Neural cell (in vitro differentiated cells): Measurements from ENCODE around the gene TMX1. TPM values are rescaled to one million over a fixed set of nuclear protein-coding genes. Genes with fewer than 3 reads are reported as not detected.

ENCODE experiments used
- H2AFZ ChIP-seq: fragments of 200-600, 300-800 bp; sonication (generic), shearing (Covaris generic); 2 replicates; pipeline ENCODE4 v1.6.0; 2014; ENCODE audit warnings: low read depth, mild to moderate bottlenecking, antibody characterized with exemption, low read length, moderate library complexity
- H3F3A ChIP-seq: fragments of 200-600 bp; shearing (Covaris generic); 2 replicates; pipeline ENCODE4 v1.6.1; 2016; ENCODE audit warnings: mild to moderate bottlenecking, moderate library complexity, mixed read lengths, antibody characterized with exemption, low read length; ENCODE audit not compliant: insufficient read depth, poor library complexity, severe bottlenecking
- H3K27ac ChIP-seq: fragments of 200-600, 300-800 bp; sonication (generic), shearing (Covaris generic); 2 replicates; pipeline ENCODE4 v1.5.1; 2014; ENCODE audit warnings: mild to moderate bottlenecking, low read length, moderate library complexity
- H3K27me3 ChIP-seq: fragments of 300-800, 200-600 bp; sonication (generic), shearing (Covaris generic); 2 replicates; pipeline ENCODE4 v1.6.0; 2014; ENCODE audit warnings: mild to moderate bottlenecking, low read depth, low read length, moderate library complexity; ENCODE audit not compliant: insufficient read depth
- H3K36me3 ChIP-seq: fragments of 300-800, 200-600 bp; sonication (generic), shearing (Covaris generic); 2 replicates; pipeline ENCODE4 v1.5.1; 2014; ENCODE audit warnings: mild to moderate bottlenecking, antibody characterized with exemption, low read length, moderate library complexity; ENCODE audit not compliant: insufficient read depth
- H3K4me2 ChIP-seq: fragments of 300-800, 200-600 bp; sonication (generic), shearing (Covaris generic); 2 replicates; pipeline ENCODE4 v1.6.0; 2014; ENCODE audit warnings: mild to moderate bottlenecking, low read length
- H3K4me3 ChIP-seq: fragments of 300-800, 200-600 bp; sonication (generic), shearing (Covaris generic); 2 replicates; pipeline ENCODE4 v1.5.1; 2014; ENCODE audit warnings: mild to moderate bottlenecking, low read length, moderate library complexity
- H3K79me2 ChIP-seq: fragments of 200-600 bp; shearing (Covaris generic); replicated peaks from 2 replicates; pipeline ENCODE4 v1.6.0; 2014; ENCODE audit warnings: mild to moderate bottlenecking, low read length, moderate library complexity; ENCODE audit not compliant: insufficient read depth
- H3K9ac ChIP-seq: fragments of 300-800, 200-600 bp; sonication (generic), shearing (Covaris generic); 2 replicates; pipeline ENCODE4 v1.6.1; 2016; ENCODE audit warnings: mild to moderate bottlenecking, low read length, mixed read lengths
- H3K9me2 ChIP-seq: fragments of 200-600 bp; shearing (Covaris generic); 2 replicates; pipeline ENCODE4 v1.6.1; 2016; ENCODE audit warnings: mild to moderate bottlenecking, low read length, mixed read lengths; ENCODE audit not compliant: insufficient read depth
- H3K9me3 ChIP-seq: fragments of 200-600, 300-800 bp; sonication (generic), shearing (Covaris generic); 2 replicates; pipeline ENCODE4 v1.6.1; 2016; ENCODE audit warnings: mild to moderate bottlenecking, mixed run types, low read length, moderate library complexity, mixed read lengths
- H4K20me1 ChIP-seq: fragments of 200-600 bp; shearing (Covaris generic); 2 replicates; pipeline ENCODE4 v1.6.1; 2016; ENCODE audit warnings: mild to moderate bottlenecking, mixed run types; ENCODE audit not compliant: insufficient read depth
- CTCF ChIP-seq: fragments of 450-650 bp; IDR thresholded peaks from 2 replicates; pipeline ENCODE4 v1.5.1; 2014; ENCODE audit warnings: antibody characterized with exemption, mild to moderate bottlenecking, moderate library complexity; ENCODE audit not compliant: poor library complexity, severe bottlenecking
- EP300 ChIP-seq: fragments of 450-650 bp; conservative IDR thresholded peaks from 2 replicates; pipeline ENCODE4 v1.6.1; 2014; ENCODE audit warnings: antibody characterized with exemption, mild to moderate bottlenecking, moderate library complexity; ENCODE audit not compliant: poor library complexity, severe bottlenecking
- EZH2 ChIP-seq: fragments of 200-600, 300-800 bp; shearing (Covaris generic), sonication (generic); IDR thresholded peaks from 2 replicates; pipeline ENCODE4 v1.6.1; 2014; ENCODE audit warnings: antibody characterized with exemption, low read length, borderline replicate concordance, mild to moderate bottlenecking; ENCODE audit not compliant: insufficient read depth, poor library complexity, severe bottlenecking
- MXI1 ChIP-seq: fragments of 450-650 bp; conservative IDR thresholded peaks from 2 replicates; pipeline ENCODE4 v1.6.1; 2014; ENCODE audit warnings: antibody characterized with exemption, mild to moderate bottlenecking; ENCODE audit not compliant: poor library complexity, severe bottlenecking
- POLR2AphosphoS5 ChIP-seq: IDR thresholded peaks from 2 replicates; pipeline ENCODE4 v1.6.1; 2012
- RAD21 ChIP-seq: fragments of 450-650 bp; conservative IDR thresholded peaks from 2 replicates; pipeline ENCODE4 v1.6.1; 2014; ENCODE audit warnings: antibody characterized with exemption, mild to moderate bottlenecking, moderate library complexity
- REST ChIP-seq: IDR thresholded peaks from 2 replicates; pipeline ENCODE4 v1.6.1; 2012; ENCODE audit warnings: borderline replicate concordance
- SMC3 ChIP-seq: fragments of 450-650 bp; conservative IDR thresholded peaks from 2 replicates; pipeline ENCODE4 v1.6.1; 2014; ENCODE audit warnings: antibody characterized with exemption, mild to moderate bottlenecking, moderate library complexity; ENCODE audit not compliant: poor library complexity
- TAF1 ChIP-seq: IDR thresholded peaks from 2 replicates; pipeline ENCODE4 v1.6.1; 2012; ENCODE audit warnings: low read depth
- polyA plus RNA-seq: library from polyadenylated mRNA; depleted of rRNA; stranded (reverse); fragments of >200 nt; gene quantifications from 2 replicates; pipeline ENCODE4 v1.2.3, GENCODE V29; 2014

The TMX1 gene
- polyA plus RNA-seq, 1 donor from 2014 or later: 25.3 TPM

GRCh38 chr14:51209457-51209856 is 30.6 kb upstream of the TMX1 start:
- H3K27ac ChIP-seq: no peak overlapping the region
- no peaks in the 10 kb centered on the region for H4K20me1 ChIP-seq
- TF ChIP-seq SMC3: no peak
- no peak for TF ChIP-seq CTCF
- TF ChIP-seq EZH2: no peak
- TF ChIP-seq RAD21: no peak
- no peak for TF ChIP-seq EP300
- no peak for TF ChIP-seq REST
- TF ChIP-seq TAF1: no peak
- no peak for TF ChIP-seq POLR2AphosphoS5
- no peak for TF ChIP-seq MXI1
- no peak overlapping the region for H3K9ac ChIP-seq
- no peaks in the 10 kb centered on the region for H3F3A ChIP-seq
- no peak overlapping the region for H3K4me2 ChIP-seq
- no peak overlapping the region for H3K4me3 ChIP-seq
- H3K9me3 ChIP-seq: no peaks in the 10 kb centered on the region
- no peaks in the 10 kb centered on the region for H3K9me2 ChIP-seq
- no peaks in the 10 kb centered on the region for H3K27me3 ChIP-seq
- H3K36me3 ChIP-seq: no peaks in the 10 kb centered on the region
- H3K79me2 ChIP-seq: no peaks in the 10 kb centered on the region
- no peak overlapping the region for H2AFZ ChIP-seq

GRCh38 chr14:51210594-51210993 is 29.5 kb upstream of the TMX1 start:
- H3K79me2 ChIP-seq: no peaks in the 10 kb centered on the region

More at GRCh38 chr14:51210594-51210993, 29.5 kb upstream of the TMX1 start:
- TF ChIP-seq EP300 (no peak), TAF1 (no peak), MXI1 (no peak), EZH2 (no peak), POLR2AphosphoS5 (no peak), REST (no peak)
- no peaks in the 10 kb centered on the region for H4K20me1 ChIP-seq
- no peaks in the 10 kb centered on the region for H3F3A ChIP-seq
- H3K27me3 ChIP-seq: no peaks in the 10 kb centered on the region
- H3K27ac ChIP-seq: no peak overlapping the region
- no peaks in the 10 kb centered on the region for H3K9me3 ChIP-seq
- H3K4me3 ChIP-seq: no peak overlapping the region
- H3K4me2 ChIP-seq: no peak overlapping the region
- H3K9me2 ChIP-seq: no peaks in the 10 kb centered on the region
- H2AFZ ChIP-seq: no peak overlapping the region
- H3K9ac ChIP-seq: no peak overlapping the region
- H3K36me3 ChIP-seq: no peaks in the 10 kb centered on the region
